Measurements from ENCODE around the gene CHST10. TPM values are rescaled to one million over a fixed set of nuclear protein-coding genes. Genes with fewer than 3 reads are reported as not detected.

CHST10 gene
- total RNA-seq, 120 experiments from 2014 or later = 21.5 to 67.4 (median 43.3) TPM

Other genes starting within 250 kb of the CHST10 start
- gene LONRF2, start 95.2 kb downstream of the CHST10 start, total RNA-seq = 100 to 1,000 TPM in 81 of 120 experiments, 10 to 100 TPM in 39; 36.5 to 177 (median 112) TPM
- 1 to 10 TPM in 1 of 120 experiments, not detected in 119; 1.4 TPM for gene NMS, start 52.8 kb upstream of the CHST10 start, total RNA-seq
- gene PDCL3, start 145.3 kb upstream of the CHST10 start, total RNA-seq = 10 to 100 TPM in 119 of 120 experiments, 1 to 10 TPM in 1; 9.0 to 26.2 (median 16.6) TPM

All from dorsolateral prefrontal cortex (tissue), 118 donors.